ENCODE measurements around the gene CDC42BPB. TPM values are rescaled to one million over a fixed set of nuclear protein-coding genes. Genes with fewer than 3 reads are reported as not detected.

CDC42BPB gene
- total RNA-seq, 1 experiment from 2014 or later: 1.6 TPM

- Histone ChIP-seq H3K4me3 (ENCODE audit: low read length) (no peak overlapping the region), H3K4me2 (ENCODE audit: low read depth, low read length, poor library complexity, severe bottlenecking) (no peak overlapping the region), H3K27me3 (ENCODE audit: low read length) (no peaks in the 10 kb centered on the region), H3K9me2 (replicated peaks; ENCODE audit: insufficient read depth, low read length) (no peaks in the 10 kb centered on the region), H3K27ac (ENCODE audit: low read length) (no peak overlapping the region), H3K36me3 (ENCODE audit: insufficient read depth, low read length) (no peaks in the 10 kb centered on the region), H2AFZ (ENCODE audit: low read length) (no peak overlapping the region), H4K20me1 (ENCODE audit: insufficient read depth, low read depth, low read length) (no peaks in the 10 kb centered on the region), H3K4me1 (ENCODE audit: low read length) (no peaks in the 10 kb centered on the region), H3K9ac (ENCODE audit: low read length) (no peak overlapping the region), H3K9me3 (ENCODE audit: low read length) (no peaks in the 10 kb centered on the region), H3K79me2 (ENCODE audit: low read length) (no peaks in the 10 kb centered on the region)
- DNase-seq: no peak
These were observed 24.6 kb upstream of the CDC42BPB start for GRCh38 chr14:103081951-103082350.

- Histone ChIP-seq H3K4me2 (ENCODE audit: low read depth, low read length, poor library complexity, severe bottlenecking) (no peak overlapping the region), H3K27me3 (ENCODE audit: low read length) (no peaks in the 10 kb centered on the region), H3K4me3 (ENCODE audit: low read length) (no peak overlapping the region), H3K9ac (ENCODE audit: low read length) (no peak overlapping the region), H3K9me2 (replicated peaks; ENCODE audit: insufficient read depth, low read length) (no peaks in the 10 kb centered on the region), H3K4me1 (ENCODE audit: low read length) (peaks cover 9% of the 10 kb centered on the region), H3K27ac (ENCODE audit: low read length) (no peak overlapping the region), H2AFZ (ENCODE audit: low read length) (no peak overlapping the region), H3K36me3 (ENCODE audit: insufficient read depth, low read length) (no peaks in the 10 kb centered on the region), H3K79me2 (ENCODE audit: low read length) (no peaks in the 10 kb centered on the region), H4K20me1 (ENCODE audit: insufficient read depth, low read depth, low read length) (no peaks in the 10 kb centered on the region; the same call in 1 of the 2 replicates), H3K9me3 (ENCODE audit: low read length) (no peaks in the 10 kb centered on the region)
- no peak for DNase-seq
These were observed 21.7 kb upstream of the CDC42BPB start for GRCh38 chr14:103078860-103079587.

GRCh38 chr14:103078420-103078749, 21.0 kb upstream of the CDC42BPB start:
- no peaks in the 10 kb centered on the region for H3K36me3 ChIP-seq (ENCODE audit: insufficient read depth, low read length)
- H3K4me2 ChIP-seq (ENCODE audit: low read depth, low read length, poor library complexity, severe bottlenecking): no peak overlapping the region
- no peak overlapping the region for H2AFZ ChIP-seq (ENCODE audit: low read length)

GRCh38 chr14:103074729-103075367, 17.5 kb upstream of the CDC42BPB start:
- Histone ChIP-seq H3K79me2 (ENCODE audit: low read length) (no peaks in the 10 kb centered on the region), H3K36me3 (ENCODE audit: insufficient read depth, low read length) (no peaks in the 10 kb centered on the region), H3K9ac (ENCODE audit: low read length) (no peak overlapping the region), H2AFZ (ENCODE audit: low read length) (no peak overlapping the region), H4K20me1 (ENCODE audit: insufficient read depth, low read depth, low read length) (no peaks in the 10 kb centered on the region; the same call in 1 of the 2 replicates), H3K9me3 (ENCODE audit: low read length) (no peaks in the 10 kb centered on the region), H3K4me3 (ENCODE audit: low read length) (no peak overlapping the region), H3K27me3 (ENCODE audit: low read length) (no peaks in the 10 kb centered on the region), H3K9me2 (replicated peaks; ENCODE audit: insufficient read depth, low read length) (no peaks in the 10 kb centered on the region), H3K27ac (ENCODE audit: low read length) (no peak overlapping the region), H3K4me2 (ENCODE audit: low read depth, low read length, poor library complexity, severe bottlenecking) (peak overlapping the region; percentile 60), H3K4me1 (ENCODE audit: low read length) (peaks cover 9% of the 10 kb centered on the region)
- DNase-seq: no peak

More at GRCh38 chr14:103078420-103078749, 21.0 kb upstream of the CDC42BPB start:
- no peak overlapping the region for H3K27ac ChIP-seq (ENCODE audit: low read length)
- H4K20me1 ChIP-seq (ENCODE audit: insufficient read depth, low read depth, low read length): no peaks in the 10 kb centered on the region; the same call in 1 of the 2 replicates
- no peak overlapping the region for H3K4me3 ChIP-seq (ENCODE audit: low read length)
- H3K27me3 ChIP-seq (ENCODE audit: low read length): no peaks in the 10 kb centered on the region
- H3K4me1 ChIP-seq (ENCODE audit: low read length): peaks cover 9% of the 10 kb centered on the region
- peak; percentile 95 for DNase-seq
- H3K79me2 ChIP-seq (ENCODE audit: low read length): no peaks in the 10 kb centered on the region
- no peak overlapping the region for H3K9ac ChIP-seq (ENCODE audit: low read length)
- H3K9me3 ChIP-seq (ENCODE audit: low read length): no peaks in the 10 kb centered on the region
- H3K9me2 ChIP-seq (replicated peaks; ENCODE audit: insufficient read depth, low read length): no peaks in the 10 kb centered on the region

- no peaks in the 10 kb centered on the region for H3K79me2 ChIP-seq (ENCODE audit: low read length)
- peaks cover 9% of the 10 kb centered on the region for H3K4me1 ChIP-seq (ENCODE audit: low read length)
- no peak overlapping the region for H3K9ac ChIP-seq (ENCODE audit: low read length)
- H2AFZ ChIP-seq (ENCODE audit: low read length): no peak overlapping the region
- no peak overlapping the region for H3K4me2 ChIP-seq (ENCODE audit: low read depth, low read length, poor library complexity, severe bottlenecking)
- H3K4me3 ChIP-seq (ENCODE audit: low read length): no peak overlapping the region
- no peaks in the 10 kb centered on the region for H3K36me3 ChIP-seq (ENCODE audit: insufficient read depth, low read length)
- H3K9me3 ChIP-seq (ENCODE audit: low read length): no peaks in the 10 kb centered on the region
- no peak overlapping the region for H3K27ac ChIP-seq (ENCODE audit: low read length)
- H3K27me3 ChIP-seq (ENCODE audit: low read length): no peaks in the 10 kb centered on the region
- H4K20me1 ChIP-seq (ENCODE audit: insufficient read depth, low read depth, low read length): no peaks in the 10 kb centered on the region; the same call in 1 of the 2 replicates
- H3K9me2 ChIP-seq (replicated peaks; ENCODE audit: insufficient read depth, low read length): no peaks in the 10 kb centered on the region
- DNase-seq: no peak
These were observed 16.8 kb upstream of the CDC42BPB start for GRCh38 chr14:103073876-103074728.

GRCh38 chr14:103073367-103073875, 16.1 kb upstream of the CDC42BPB start:
- no peak overlapping the region for H3K9ac ChIP-seq (ENCODE audit: low read length)
- no peaks in the 10 kb centered on the region for H3K9me2 ChIP-seq (replicated peaks; ENCODE audit: insufficient read depth, low read length)
- no peak overlapping the region for H3K4me3 ChIP-seq (ENCODE audit: low read length)
- no peak overlapping the region for H3K27ac ChIP-seq (ENCODE audit: low read length)
- H3K4me2 ChIP-seq (ENCODE audit: low read depth, low read length, poor library complexity, severe bottlenecking): no peak overlapping the region
- H3K79me2 ChIP-seq (ENCODE audit: low read length): no peaks in the 10 kb centered on the region
- H3K9me3 ChIP-seq (ENCODE audit: low read length): no peaks in the 10 kb centered on the region
- H3K27me3 ChIP-seq (ENCODE audit: low read length): no peaks in the 10 kb centered on the region
- no peaks in the 10 kb centered on the region; the same call in 1 of the 2 replicates for H4K20me1 ChIP-seq (ENCODE audit: insufficient read depth, low read depth, low read length)
- no peak for DNase-seq
- peaks cover 9% of the 10 kb centered on the region for H3K4me1 ChIP-seq (ENCODE audit: low read length)
- no peak overlapping the region for H2AFZ ChIP-seq (ENCODE audit: low read length)
- no peaks in the 10 kb centered on the region for H3K36me3 ChIP-seq (ENCODE audit: insufficient read depth, low read length)

- no peaks in the 10 kb centered on the region for H3K36me3 ChIP-seq (ENCODE audit: insufficient read depth, low read length)
- no peak overlapping the region for H3K4me2 ChIP-seq (ENCODE audit: low read depth, low read length, poor library complexity, severe bottlenecking)
- no peak overlapping the region for H3K27ac ChIP-seq (ENCODE audit: low read length)
- no peak overlapping the region for H3K4me3 ChIP-seq (ENCODE audit: low read length)
- no peaks in the 10 kb centered on the region for H3K27me3 ChIP-seq (ENCODE audit: low read length)
- no peak overlapping the region for H2AFZ ChIP-seq (ENCODE audit: low read length)
- peaks cover 9% of the 10 kb centered on the region for H3K4me1 ChIP-seq (ENCODE audit: low read length)
- H4K20me1 ChIP-seq (ENCODE audit: insufficient read depth, low read depth, low read length): no peaks in the 10 kb centered on the region; the same call in 1 of the 2 replicates
- DNase-seq: no peak
- H3K9me3 ChIP-seq (ENCODE audit: low read length): no peaks in the 10 kb centered on the region
- no peaks in the 10 kb centered on the region for H3K79me2 ChIP-seq (ENCODE audit: low read length)
- no peak overlapping the region for H3K9ac ChIP-seq (ENCODE audit: low read length)
- no peaks in the 10 kb centered on the region for H3K9me2 ChIP-seq (replicated peaks; ENCODE audit: insufficient read depth, low read length)
These were observed 15.4 kb upstream of the CDC42BPB start for GRCh38 chr14:103072595-103073366.
